HEK293 (cell line): ENCODE results near the gene CACHD1.
A peak's percentile ranks its signal among the peaks of the same experiment; 100 is the strongest.

Experiments used
- KLF8 ChIP-seq: fragments of 450-650 bp; formaldehyde crosslinking; IDR thresholded peaks from 2 replicates; pipeline ENCODE4 v1.5.1; 2016; ENCODE audit warnings: missing biosample characterization, missing genetic modification characterization
- KLF9 ChIP-seq: fragments of 450-650 bp; formaldehyde crosslinking; IDR thresholded peaks from 2 replicates; pipeline ENCODE4 v1.5.1; 2016; ENCODE audit warnings: missing biosample characterization, missing genetic modification characterization, low read depth
- MYNN ChIP-seq: fragments of 450-650 bp; formaldehyde crosslinking; IDR thresholded peaks from 2 replicates; pipeline ENCODE4 v1.5.1; 2016; ENCODE audit warnings: missing biosample characterization, missing genetic modification characterization, borderline replicate concordance
- RBAK ChIP-seq: fragments of 450-650 bp; formaldehyde crosslinking; IDR thresholded peaks from 2 replicates; pipeline ENCODE4 v1.5.1; 2016; ENCODE audit warnings: missing biosample characterization, missing genetic modification characterization
- SP2 ChIP-seq: fragments of 450-650 bp; formaldehyde crosslinking; IDR thresholded peaks from 2 replicates; pipeline ENCODE4 v1.5.1; 2016; ENCODE audit warnings: missing biosample characterization, missing genetic modification characterization
- ZBTB48 ChIP-seq: fragments of 450-650 bp; formaldehyde crosslinking; IDR thresholded peaks from 2 replicates; pipeline ENCODE4 v1.5.1; 2016; ENCODE audit warnings: missing biosample characterization, missing genetic modification characterization
- ZFP41 ChIP-seq: fragments of 450-650 bp; formaldehyde crosslinking; IDR thresholded peaks from 2 replicates; pipeline ENCODE4 v1.5.1; 2016; ENCODE audit warnings: missing biosample characterization, missing genetic modification characterization, borderline replicate concordance
- ZIC2 ChIP-seq: fragments of 450-650 bp; formaldehyde crosslinking; IDR thresholded peaks from 2 replicates; pipeline ENCODE4 v1.5.1; 2016; ENCODE audit warnings: missing biosample characterization, missing genetic modification characterization
- ZNF112 ChIP-seq: fragments of 450-650 bp; formaldehyde crosslinking; IDR thresholded peaks from 2 replicates; pipeline ENCODE4 v1.5.0; 2017; ENCODE audit warnings: missing biosample characterization, missing genetic modification characterization
- ZNF132 ChIP-seq: fragments of 450-650 bp; formaldehyde crosslinking; IDR thresholded peaks from 2 replicates; pipeline ENCODE4 v1.5.1; 2017; ENCODE audit warnings: missing biosample characterization, missing genetic modification characterization, borderline replicate concordance
- ZNF174 ChIP-seq: fragments of 450-650 bp; formaldehyde crosslinking; IDR thresholded peaks from 2 replicates; pipeline ENCODE4 v1.5.0; 2017; ENCODE audit warnings: missing biosample characterization, mild to moderate bottlenecking, missing genetic modification characterization
- ZNF2 ChIP-seq: fragments of 450-650 bp; formaldehyde crosslinking; IDR thresholded peaks from 2 replicates; pipeline ENCODE4 v1.5.1; 2016; ENCODE audit warnings: missing biosample characterization, missing genetic modification characterization
- ZNF211 ChIP-seq: fragments of 450-650 bp; formaldehyde crosslinking; IDR thresholded peaks from 2 replicates; pipeline ENCODE4 v1.5.1; 2016; ENCODE audit warnings: low read depth, missing biosample characterization, missing genetic modification characterization
- ZNF223 ChIP-seq: fragments of 450-650 bp; formaldehyde crosslinking; IDR thresholded peaks from 2 replicates; pipeline ENCODE4 v1.5.1; 2016; ENCODE audit warnings: missing biosample characterization, missing genetic modification characterization
- ZNF248 ChIP-seq: fragments of 450-650 bp; formaldehyde crosslinking; IDR thresholded peaks from 2 replicates; pipeline ENCODE4 v1.5.1; 2017; ENCODE audit warnings: missing biosample characterization, missing genetic modification characterization
- ZNF302 ChIP-seq: fragments of 450-650 bp; formaldehyde crosslinking; IDR thresholded peaks from 2 replicates; pipeline ENCODE4 v1.5.1; 2016; ENCODE audit warnings: missing biosample characterization, missing genetic modification characterization, low read depth
- ZNF354C ChIP-seq: fragments of 450-650 bp; formaldehyde crosslinking; IDR thresholded peaks from 2 replicates; pipeline ENCODE4 v1.5.1; 2016; ENCODE audit warnings: missing biosample characterization, missing genetic modification characterization, low read depth, borderline replicate concordance
- ZNF600 ChIP-seq: fragments of 450-650 bp; formaldehyde crosslinking; IDR thresholded peaks from 2 replicates; pipeline ENCODE4 v1.5.1; 2016; ENCODE audit warnings: missing biosample characterization, missing genetic modification characterization
- ZNF776 ChIP-seq: fragments of 450-650 bp; formaldehyde crosslinking; IDR thresholded peaks from 2 replicates; pipeline ENCODE4 v1.5.0; 2017; ENCODE audit warnings: missing biosample characterization, missing genetic modification characterization, borderline replicate concordance
- TF ChIP-seq, protein P1 (sequence below): fragments of 450-650 bp; formaldehyde crosslinking; IDR thresholded peaks from 2 replicates; pipeline ENCODE4 v1.5.1; 2016; ENCODE audit warnings: missing biosample characterization, missing genetic modification characterization
- TF ChIP-seq, protein P2 (sequence below): fragments of 450-650 bp; IDR thresholded peaks from 2 replicates; pipeline ENCODE4 v1.5.1; 2018; ENCODE audit warnings: missing biosample characterization, missing genetic modification characterization
- TF ChIP-seq, protein P3 (sequence below): fragments of 450-650 bp; formaldehyde crosslinking; IDR thresholded peaks from 2 replicates; pipeline ENCODE4 v1.5.1; 2016; ENCODE audit warnings: missing biosample characterization, missing genetic modification characterization
- TF ChIP-seq, protein P4 (sequence below): fragments of 450-650 bp; formaldehyde crosslinking; IDR thresholded peaks from 2 replicates; pipeline ENCODE4 v1.5.1; 2016; ENCODE audit warnings: missing biosample characterization, missing genetic modification characterization
- TF ChIP-seq, protein P5 (sequence below): fragments of 450-650 bp; formaldehyde crosslinking; IDR thresholded peaks from 2 replicates; pipeline ENCODE4; 2016; ENCODE audit warnings: missing biosample characterization, missing genetic modification characterization
- TF ChIP-seq, protein P6 (sequence below): IDR thresholded peaks from 2 replicates; pipeline ENCODE4 v1.6.1; 2011; ENCODE audit warnings: mild to moderate bottlenecking, low read depth, low read length, borderline replicate concordance
- TF ChIP-seq, protein P7 (sequence below): fragments of 450-650 bp; IDR thresholded peaks from 2 replicates; pipeline ENCODE4 v1.5.1; 2018; ENCODE audit warnings: missing biosample characterization, mild to moderate bottlenecking, missing genetic modification characterization
- TF ChIP-seq, protein P8 (sequence below): fragments of 450-650 bp; formaldehyde crosslinking; IDR thresholded peaks from 2 replicates; pipeline ENCODE4 v1.5.0; 2017; ENCODE audit warnings: missing biosample characterization, missing genetic modification characterization, borderline replicate concordance

The CACHD1 gene

DNA sequence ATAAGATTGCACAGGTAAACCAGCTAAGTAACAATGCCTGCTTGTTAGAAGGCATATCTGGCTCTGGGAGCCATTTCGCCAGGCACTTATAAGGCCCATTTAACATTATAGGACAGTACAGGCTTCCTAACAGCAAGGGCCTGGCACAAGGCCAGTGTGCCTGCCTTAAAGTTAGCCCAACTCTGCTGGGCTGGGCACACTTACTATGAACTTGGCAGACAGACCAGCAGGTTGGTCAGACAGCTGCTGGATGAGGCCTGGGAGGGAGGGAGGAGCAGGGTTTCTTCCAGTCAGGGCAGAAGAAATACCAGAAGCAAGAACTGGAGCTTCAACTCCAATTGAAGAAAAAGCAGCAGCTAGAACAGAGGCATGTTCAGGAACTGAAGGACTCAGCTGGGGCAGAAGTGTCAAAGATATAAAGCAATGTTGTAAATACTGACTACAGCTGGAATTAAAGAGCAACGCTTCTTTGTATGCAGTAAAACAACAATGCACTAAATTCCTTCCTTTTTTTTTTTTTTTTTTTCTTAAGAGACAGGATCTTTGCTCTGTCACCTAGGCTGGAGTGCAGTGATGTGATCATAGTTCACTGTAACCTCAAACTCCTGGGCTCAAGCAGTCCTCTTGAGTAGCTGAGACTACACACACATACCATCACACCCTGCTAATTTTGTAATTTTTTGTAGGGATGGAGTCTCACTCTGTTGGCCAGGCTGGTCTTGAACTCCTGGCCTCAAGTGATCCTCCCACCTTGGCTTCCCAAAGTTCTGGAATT is 4.9 kb downstream of the CACHD1 start (continued):
- TF ChIP-seq, protein P1, sequence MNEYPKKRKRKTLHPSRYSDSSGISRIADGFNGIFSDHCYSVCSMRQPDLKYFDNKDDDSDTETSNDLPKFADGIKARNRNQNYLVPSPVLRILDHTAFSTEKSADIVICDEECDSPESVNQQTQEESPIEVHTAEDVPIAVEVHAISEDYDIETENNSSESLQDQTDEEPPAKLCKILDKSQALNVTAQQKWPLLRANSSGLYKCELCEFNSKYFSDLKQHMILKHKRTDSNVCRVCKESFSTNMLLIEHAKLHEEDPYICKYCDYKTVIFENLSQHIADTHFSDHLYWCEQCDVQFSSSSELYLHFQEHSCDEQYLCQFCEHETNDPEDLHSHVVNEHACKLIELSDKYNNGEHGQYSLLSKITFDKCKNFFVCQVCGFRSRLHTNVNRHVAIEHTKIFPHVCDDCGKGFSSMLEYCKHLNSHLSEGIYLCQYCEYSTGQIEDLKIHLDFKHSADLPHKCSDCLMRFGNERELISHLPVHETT = no peak
- TF ChIP-seq ZNF132 (tag by site-specific recombination) = no peak
- TF ChIP-seq RBAK (tag by site-specific recombination) = no peak
- TF ChIP-seq ZFP41 (tag by site-specific recombination) = no peak
- TF ChIP-seq, protein P2, sequence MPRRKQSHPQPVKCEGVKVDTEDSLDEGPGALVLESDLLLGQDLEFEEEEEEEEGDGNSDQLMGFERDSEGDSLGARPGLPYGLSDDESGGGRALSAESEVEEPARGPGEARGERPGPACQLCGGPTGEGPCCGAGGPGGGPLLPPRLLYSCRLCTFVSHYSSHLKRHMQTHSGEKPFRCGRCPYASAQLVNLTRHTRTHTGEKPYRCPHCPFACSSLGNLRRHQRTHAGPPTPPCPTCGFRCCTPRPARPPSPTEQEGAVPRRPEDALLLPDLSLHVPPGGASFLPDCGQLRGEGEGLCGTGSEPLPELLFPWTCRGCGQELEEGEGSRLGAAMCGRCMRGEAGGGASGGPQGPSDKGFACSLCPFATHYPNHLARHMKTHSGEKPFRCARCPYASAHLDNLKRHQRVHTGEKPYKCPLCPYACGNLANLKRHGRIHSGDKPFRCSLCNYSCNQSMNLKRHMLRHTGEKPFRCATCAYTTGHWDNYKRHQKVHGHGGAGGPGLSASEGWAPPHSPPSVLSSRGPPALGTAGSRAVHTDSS (tag by site-specific recombination) = no peak
- no peak for TF ChIP-seq ZNF223
- no peak for TF ChIP-seq ZNF354C
- TF ChIP-seq, protein P3, sequence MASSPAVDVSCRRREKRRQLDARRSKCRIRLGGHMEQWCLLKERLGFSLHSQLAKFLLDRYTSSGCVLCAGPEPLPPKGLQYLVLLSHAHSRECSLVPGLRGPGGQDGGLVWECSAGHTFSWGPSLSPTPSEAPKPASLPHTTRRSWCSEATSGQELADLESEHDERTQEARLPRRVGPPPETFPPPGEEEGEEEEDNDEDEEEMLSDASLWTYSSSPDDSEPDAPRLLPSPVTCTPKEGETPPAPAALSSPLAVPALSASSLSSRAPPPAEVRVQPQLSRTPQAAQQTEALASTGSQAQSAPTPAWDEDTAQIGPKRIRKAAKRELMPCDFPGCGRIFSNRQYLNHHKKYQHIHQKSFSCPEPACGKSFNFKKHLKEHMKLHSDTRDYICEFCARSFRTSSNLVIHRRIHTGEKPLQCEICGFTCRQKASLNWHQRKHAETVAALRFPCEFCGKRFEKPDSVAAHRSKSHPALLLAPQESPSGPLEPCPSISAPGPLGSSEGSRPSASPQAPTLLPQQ (tag by site-specific recombination) = peak; percentile 80
- TF ChIP-seq ZNF776 (tag by site-specific recombination) = no peak
- no peak for TF ChIP-seq ZNF302 (tag by site-specific recombination)
- TF ChIP-seq, protein P4, sequence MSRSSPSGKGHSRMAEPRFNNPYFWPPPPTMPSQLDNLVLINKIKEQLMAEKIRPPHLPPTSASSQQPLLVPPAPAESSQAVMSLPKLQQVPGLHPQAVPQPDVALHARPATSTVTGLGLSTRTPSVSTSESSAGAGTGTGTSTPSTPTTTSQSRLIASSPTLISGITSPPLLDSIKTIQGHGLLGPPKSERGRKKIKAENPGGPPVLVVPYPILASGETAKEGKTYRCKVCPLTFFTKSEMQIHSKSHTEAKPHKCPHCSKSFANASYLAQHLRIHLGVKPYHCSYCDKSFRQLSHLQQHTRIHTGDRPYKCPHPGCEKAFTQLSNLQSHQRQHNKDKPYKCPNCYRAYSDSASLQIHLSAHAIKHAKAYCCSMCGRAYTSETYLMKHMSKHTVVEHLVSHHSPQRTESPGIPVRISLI (tag by site-specific recombination) = no peak
- TF ChIP-seq, protein P5, sequence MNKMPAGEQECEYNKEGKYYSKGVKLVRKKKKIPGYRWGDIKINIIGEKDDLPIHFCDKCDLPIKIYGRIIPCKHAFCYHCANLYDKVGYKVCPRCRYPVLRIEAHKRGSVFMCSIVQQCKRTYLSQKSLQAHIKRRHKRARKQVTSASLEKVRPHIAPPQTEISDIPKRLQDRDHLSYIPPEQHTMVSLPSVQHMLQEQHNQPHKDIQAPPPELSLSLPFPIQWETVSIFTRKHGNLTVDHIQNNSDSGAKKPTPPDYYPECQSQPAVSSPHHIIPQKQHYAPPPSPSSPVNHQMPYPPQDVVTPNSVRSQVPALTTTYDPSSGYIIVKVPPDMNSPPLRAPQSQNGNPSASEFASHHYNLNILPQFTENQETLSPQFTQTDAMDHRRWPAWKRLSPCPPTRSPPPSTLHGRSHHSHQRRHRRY = no peak
- TF ChIP-seq ZNF112 = no peak
- TF ChIP-seq ZIC2 = peak; percentile 36
- TF ChIP-seq, protein P6, sequence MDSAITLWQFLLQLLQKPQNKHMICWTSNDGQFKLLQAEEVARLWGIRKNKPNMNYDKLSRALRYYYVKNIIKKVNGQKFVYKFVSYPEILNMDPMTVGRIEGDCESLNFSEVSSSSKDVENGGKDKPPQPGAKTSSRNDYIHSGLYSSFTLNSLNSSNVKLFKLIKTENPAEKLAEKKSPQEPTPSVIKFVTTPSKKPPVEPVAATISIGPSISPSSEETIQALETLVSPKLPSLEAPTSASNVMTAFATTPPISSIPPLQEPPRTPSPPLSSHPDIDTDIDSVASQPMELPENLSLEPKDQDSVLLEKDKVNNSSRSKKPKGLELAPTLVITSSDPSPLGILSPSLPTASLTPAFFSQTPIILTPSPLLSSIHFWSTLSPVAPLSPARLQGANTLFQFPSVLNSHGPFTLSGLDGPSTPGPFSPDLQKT = no peak
- peak; percentile 75; the same call in 1 of the 2 replicates for TF ChIP-seq ZNF600 (tag by site-specific recombination)
- TF ChIP-seq ZNF2 (tag by site-specific recombination) = no peak
- TF ChIP-seq SP2 (tag by site-specific recombination) = no peak
- TF ChIP-seq ZNF211 (tag by site-specific recombination) = no peak
- TF ChIP-seq MYNN (tag by site-specific recombination) = no peak
- TF ChIP-seq ZBTB48 (tag by site-specific recombination) = no peak
- TF ChIP-seq, protein P7, sequence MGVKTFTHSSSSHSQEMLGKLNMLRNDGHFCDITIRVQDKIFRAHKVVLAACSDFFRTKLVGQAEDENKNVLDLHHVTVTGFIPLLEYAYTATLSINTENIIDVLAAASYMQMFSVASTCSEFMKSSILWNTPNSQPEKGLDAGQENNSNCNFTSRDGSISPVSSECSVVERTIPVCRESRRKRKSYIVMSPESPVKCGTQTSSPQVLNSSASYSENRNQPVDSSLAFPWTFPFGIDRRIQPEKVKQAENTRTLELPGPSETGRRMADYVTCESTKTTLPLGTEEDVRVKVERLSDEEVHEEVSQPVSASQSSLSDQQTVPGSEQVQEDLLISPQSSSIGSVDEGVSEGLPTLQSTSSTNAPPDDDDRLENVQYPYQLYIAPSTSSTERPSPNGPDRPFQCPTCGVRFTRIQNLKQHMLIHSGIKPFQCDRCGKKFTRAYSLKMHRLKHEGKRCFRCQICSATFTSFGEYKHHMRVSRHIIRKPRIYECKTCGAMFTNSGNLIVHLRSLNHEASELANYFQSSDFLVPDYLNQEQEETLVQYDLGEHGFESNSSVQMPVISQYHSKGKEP = no peak
- no peak for TF ChIP-seq ZNF248
- TF ChIP-seq, protein P8, sequence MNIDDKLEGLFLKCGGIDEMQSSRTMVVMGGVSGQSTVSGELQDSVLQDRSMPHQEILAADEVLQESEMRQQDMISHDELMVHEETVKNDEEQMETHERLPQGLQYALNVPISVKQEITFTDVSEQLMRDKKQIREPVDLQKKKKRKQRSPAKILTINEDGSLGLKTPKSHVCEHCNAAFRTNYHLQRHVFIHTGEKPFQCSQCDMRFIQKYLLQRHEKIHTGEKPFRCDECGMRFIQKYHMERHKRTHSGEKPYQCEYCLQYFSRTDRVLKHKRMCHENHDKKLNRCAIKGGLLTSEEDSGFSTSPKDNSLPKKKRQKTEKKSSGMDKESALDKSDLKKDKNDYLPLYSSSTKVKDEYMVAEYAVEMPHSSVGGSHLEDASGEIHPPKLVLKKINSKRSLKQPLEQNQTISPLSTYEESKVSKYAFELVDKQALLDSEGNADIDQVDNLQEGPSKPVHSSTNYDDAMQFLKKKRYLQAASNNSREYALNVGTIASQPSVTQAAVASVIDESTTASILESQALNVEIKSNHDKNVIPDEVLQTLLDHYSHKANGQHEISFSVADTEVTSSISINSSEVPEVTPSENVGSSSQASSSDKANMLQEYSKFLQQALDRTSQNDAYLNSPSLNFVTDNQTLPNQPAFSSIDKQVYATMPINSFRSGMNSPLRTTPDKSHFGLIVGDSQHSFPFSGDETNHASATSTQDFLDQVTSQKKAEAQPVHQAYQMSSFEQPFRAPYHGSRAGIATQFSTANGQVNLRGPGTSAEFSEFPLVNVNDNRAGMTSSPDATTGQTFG (tag by site-specific recombination) = no peak
- no peak for TF ChIP-seq KLF9 (tag by site-specific recombination)
- TF ChIP-seq KLF8 = no peak
- TF ChIP-seq ZNF174 = no peak
